HepG2 (cell line): ENCODE results near the gene MIDN. TPM values are rescaled to one million over a fixed set of nuclear protein-coding genes. Genes with fewer than 3 reads are reported as not detected.

ENCODE experiments used
- ARNT2 ChIP-seq: sonication (generic); formaldehyde crosslinking; IDR thresholded peaks from 2 replicates; pipeline ENCODE4 v1.8.0; 2022; ENCODE audit warnings: mild to moderate bottlenecking, low read depth, missing genetic modification reagents, moderate library complexity
- HIVEP1 ChIP-seq: sonication (generic); formaldehyde crosslinking; IDR thresholded peaks from 2 replicates; pipeline ENCODE4 v1.4.0; 2020; ENCODE audit warnings: mild to moderate bottlenecking, missing genetic modification reagents
- HNF1A ChIP-seq, 2 experiments: sonication (generic) in 1 of 2; formaldehyde crosslinking in 1 of 2; IDR thresholded peaks; 2 replicates each; pipeline versions ENCODE4 v1.4.0 to v1.6.1; 2016 to 2020; ENCODE audit warnings: borderline replicate concordance in 1 of 2, low read depth in 1 of 2, mild to moderate bottlenecking in 1 of 2, missing genetic modification reagents in 1 of 2
- MXI1 ChIP-seq: IDR thresholded peaks from 3 replicates; pipeline ENCODE4 v1.6.1; 2012; ENCODE audit warnings: low read depth, low read length, inconsistent platforms, borderline replicate concordance
- SSRP1 ChIP-seq: IDR thresholded peaks from 2 replicates; pipeline ENCODE4 v1.6.1; 2016; ENCODE audit warnings: control low read depth
- STAG1 ChIP-seq: sonication (generic); formaldehyde crosslinking; IDR thresholded peaks from 2 replicates; pipeline ENCODE4 v1.4.0; 2020; ENCODE audit warnings: missing genetic modification reagents
- TCF7 ChIP-seq: sonication (generic); IDR thresholded peaks from 2 replicates; pipeline ENCODE4 v1.6.1; 2016; ENCODE audit warnings: antibody characterized with exemption, low read depth
- TFE3 ChIP-seq: IDR thresholded peaks from 2 replicates; pipeline ENCODE4 v1.6.1; 2016
- ZFP62 ChIP-seq: sonication (generic); formaldehyde crosslinking; IDR thresholded peaks from 2 replicates; pipeline ENCODE4 v1.4.0; 2020; ENCODE audit warnings: missing genetic modification reagents
- ZNF337 ChIP-seq: sonication (generic); formaldehyde crosslinking; IDR thresholded peaks from 2 replicates; pipeline ENCODE4 v1.5.1; 2020; ENCODE audit warnings: missing genetic modification reagents, low read depth, mild to moderate bottlenecking, borderline replicate concordance
- ZNF33A ChIP-seq: sonication (generic); formaldehyde crosslinking; IDR thresholded peaks from 2 replicates; pipeline ENCODE4 v1.5.1; 2020; ENCODE audit warnings: missing genetic modification reagents, mild to moderate bottlenecking, moderate library complexity, borderline replicate concordance
- ZNF557 ChIP-seq: sonication (generic); formaldehyde crosslinking; IDR thresholded peaks from 2 replicates; pipeline ENCODE4 v1.4.0; 2020; ENCODE audit warnings: missing genetic modification reagents
- ZSCAN31 ChIP-seq: sonication (generic); formaldehyde crosslinking; IDR thresholded peaks from 2 replicates; pipeline ENCODE4 v1.5.0; 2020; ENCODE audit warnings: low read depth, mild to moderate bottlenecking, missing genetic modification reagents
- polyA plus RNA-seq, 8 experiments: library from polyadenylated mRNA; depleted of rRNA in 3 of 8; stranded (reverse) in 7 of 8; unstranded in 1 of 8; fragments of >200 nt; fragmentation: Illumina TruSeq in 4 of 8; extraction: Trizol in 4 of 8; gene quantifications; 2 replicates each; pipeline versions ENCODE4 v1.2.1 to v1.2.3, GENCODE V29; 2011 to 2016; ENCODE audit warnings: low read depth in 4 of 8, missing spikeins in 1 of 8, mixed read lengths in 1 of 8; ENCODE audit not compliant: insufficient read depth in 1 of 8
- total RNA-seq, 5 experiments: library from RNA; depleted of rRNA; stranded (reverse); fragments of >200 nt; fragmentation: Illumina TruSeq; extraction: Trizol; gene quantifications; 2 replicates each; pipeline ENCODE4 v1.2.3, GENCODE V29; 2016; ENCODE audit warnings: low read depth in 1 of 5
- TF ChIP-seq, protein P1 (sequence below): sonication (generic); formaldehyde crosslinking; IDR thresholded peaks from 2 replicates; pipeline ENCODE4 v1.4.0; 2020; ENCODE audit warnings: missing genetic modification reagents, borderline replicate concordance
- TF ChIP-seq, protein P2 (sequence below): IDR thresholded peaks from 2 replicates; pipeline ENCODE4 v1.6.1; 2016; ENCODE audit warnings: low read depth
- TF ChIP-seq, protein P3 (sequence below): IDR thresholded peaks from 2 replicates; pipeline ENCODE4 v1.6.1; 2016; ENCODE audit warnings: low read depth, borderline replicate concordance

MIDN gene
- total and polyA plus RNA-seq, 2 of the 13 experiments (the other 11 are each of a cell fraction or from before 2014, with no cell fraction given), result 8.4 to 18.0 TPM

- TF ChIP-seq HNF1A (IDR thresholded peaks at IDR 0.05; ENCODE audit: low read depth), result 0 out of 2 replicates have a peak, but pooled peaks have one; percentile 51
- peak; percentile 81 for TF ChIP-seq HNF1A (CRISPR knock-in tag; IDR thresholded peaks at IDR 0.05; ENCODE audit: borderline replicate concordance)
- peak; percentile 80 for TF ChIP-seq SSRP1 (CRISPR knock-in tag)
- no peak for TF ChIP-seq STAG1 (CRISPR knock-in tag)
- TF ChIP-seq HIVEP1 (CRISPR knock-in tag), result peak; percentile 99
- TF ChIP-seq TFE3, result peak; percentile 40; the same call in 1 of the 2 replicates
- TF ChIP-seq ZNF33A (CRISPR knock-in tag), result no peak
- TF ChIP-seq, protein P1, sequence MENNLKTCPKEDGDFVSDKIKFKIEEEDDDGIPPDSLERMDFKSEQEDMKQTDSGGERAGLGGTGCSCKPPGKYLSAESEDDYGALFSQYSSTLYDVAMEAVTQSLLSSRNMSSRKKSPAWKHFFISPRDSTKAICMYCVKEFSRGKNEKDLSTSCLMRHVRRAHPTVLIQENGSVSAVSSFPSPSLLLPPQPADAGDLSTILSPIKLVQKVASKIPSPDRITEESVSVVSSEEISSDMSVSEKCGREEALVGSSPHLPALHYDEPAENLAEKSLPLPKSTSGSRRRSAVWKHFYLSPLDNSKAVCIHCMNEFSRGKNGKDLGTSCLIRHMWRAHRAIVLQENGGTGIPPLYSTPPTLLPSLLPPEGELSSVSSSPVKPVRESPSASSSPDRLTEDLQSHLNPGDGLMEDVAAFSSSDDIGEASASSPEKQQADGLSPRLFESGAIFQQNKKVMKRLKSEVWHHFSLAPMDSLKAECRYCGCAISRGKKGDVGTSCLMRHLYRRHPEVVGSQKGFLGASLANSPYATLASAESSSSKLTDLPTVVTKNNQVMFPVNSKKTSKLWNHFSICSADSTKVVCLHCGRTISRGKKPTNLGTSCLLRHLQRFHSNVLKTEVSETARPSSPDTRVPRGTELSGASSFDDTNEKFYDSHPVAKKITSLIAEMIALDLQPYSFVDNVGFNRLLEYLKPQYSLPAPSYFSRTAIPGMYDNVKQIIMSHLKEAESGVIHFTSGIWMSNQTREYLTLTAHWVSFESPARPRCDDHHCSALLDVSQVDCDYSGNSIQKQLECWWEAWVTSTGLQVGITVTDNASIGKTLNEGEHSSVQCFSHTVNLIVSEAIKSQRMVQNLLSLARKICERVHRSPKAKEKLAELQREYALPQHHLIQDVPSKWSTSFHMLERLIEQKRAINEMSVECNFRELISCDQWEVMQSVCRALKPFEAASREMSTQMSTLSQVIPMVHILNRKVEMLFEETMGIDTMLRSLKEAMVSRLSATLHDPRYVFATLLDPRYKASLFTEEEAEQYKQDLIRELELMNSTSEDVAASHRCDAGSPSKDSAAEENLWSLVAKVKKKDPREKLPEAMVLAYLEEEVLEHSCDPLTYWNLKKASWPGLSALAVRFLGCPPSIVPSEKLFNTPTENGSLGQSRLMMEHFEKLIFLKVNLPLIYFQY (CRISPR knock-in tag), result no peak; the same call in 1 of the 2 replicates
- TF ChIP-seq ARNT2 (CRISPR knock-in tag), result peak; percentile 69; the same call in 1 of the 2 replicates
- TF ChIP-seq TCF7, result no peak
- 0 out of 2 replicates have a peak, but pooled peaks have one; percentile 83 for TF ChIP-seq ZFP62 (CRISPR knock-in tag)
- TF ChIP-seq MXI1, result no peak; the same call in 2 of the 3 replicates
- TF ChIP-seq, protein P2, sequence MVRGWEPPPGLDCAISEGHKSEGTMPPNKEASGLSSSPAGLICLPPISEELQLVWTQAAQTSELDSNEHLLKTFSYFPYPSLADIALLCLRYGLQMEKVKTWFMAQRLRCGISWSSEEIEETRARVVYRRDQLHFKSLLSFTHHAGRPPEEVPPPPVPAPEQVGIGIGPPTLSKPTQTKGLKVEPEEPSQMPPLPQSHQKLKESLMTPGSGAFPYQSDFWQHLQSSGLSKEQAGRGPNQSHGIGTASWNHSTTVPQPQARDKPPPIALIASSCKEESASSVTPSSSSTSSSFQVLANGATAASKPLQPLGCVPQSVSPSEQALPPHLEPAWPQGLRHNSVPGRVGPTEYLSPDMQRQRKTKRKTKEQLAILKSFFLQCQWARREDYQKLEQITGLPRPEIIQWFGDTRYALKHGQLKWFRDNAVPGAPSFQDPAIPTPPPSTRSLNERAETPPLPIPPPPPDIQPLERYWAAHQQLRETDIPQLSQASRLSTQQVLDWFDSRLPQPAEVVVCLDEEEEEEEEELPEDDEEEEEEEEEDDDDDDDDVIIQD, result 0 out of 2 replicates have a peak, but pooled peaks have one; percentile 35
- no peak for TF ChIP-seq ZNF337 (CRISPR knock-in tag)
- TF ChIP-seq, protein P3, sequence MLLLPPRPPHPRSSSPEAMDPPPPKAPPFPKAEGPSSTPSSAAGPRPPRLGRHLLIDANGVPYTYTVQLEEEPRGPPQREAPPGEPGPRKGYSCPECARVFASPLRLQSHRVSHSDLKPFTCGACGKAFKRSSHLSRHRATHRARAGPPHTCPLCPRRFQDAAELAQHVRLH (CRISPR knock-in tag), result peak; percentile 79; the same call in 1 of the 2 replicates
- TF ChIP-seq ZNF557 (CRISPR knock-in tag), result no peak
- TF ChIP-seq ZSCAN31, result peak; percentile 83; the same call in 1 of the 2 replicates
Observed at GRCh38 chr19:1244693-1245451, 3.5 kb upstream of the MIDN start (continued).
